IPS-18c (cell line): ENCODE data around the gene RAET1G.
"Not testable (repeated sequence)": the region's sequence is repeated elsewhere in the genome, so short reads cannot be mapped to it uniquely, and the experiment has no call there.

Source experiments
- H3K4me3 ChIP-seq: 2 replicates; pipeline ENCODE4 v1.7.0; 2013; ENCODE audit warnings: low read depth, mild to moderate bottlenecking, low read length, moderate library complexity; ENCODE audit not compliant: insufficient read depth
- H3K9me3 ChIP-seq: one replicate; pipeline ENCODE4 v1.6.1; 2013; ENCODE audit warnings: mild to moderate bottlenecking, low read length, moderate library complexity; ENCODE audit not compliant: control insufficient read depth, insufficient read depth

The RAET1G gene

GRCh38 chr6:149924206-149924932 is 1.4 kb upstream of the RAET1G start:
- Histone ChIP-seq H3K4me3 (no peak overlapping the region), H3K9me3 (no peaks in the 10 kb centered on the region)

- Histone ChIP-seq H3K9me3 (no peaks in the 10 kb centered on the region), H3K4me3 (peak overlapping the region; percentile 73)
Measured at GRCh38 chr6:149923327-149923986, 536 bp upstream of the RAET1G start.

GRCh38 chr6:149922091-149922490 is 830 bp downstream of the RAET1G start:
- peak overlapping the region; percentile 73 for H3K4me3 ChIP-seq
- not testable (repeated sequence) for H3K9me3 ChIP-seq

GRCh38 chr6:149921361-149921760 is 1.6 kb downstream of the RAET1G start:
- Histone ChIP-seq H3K9me3 (no peaks in the 10 kb centered on the region), H3K4me3 (no peak overlapping the region)

- no peaks in the 10 kb centered on the region for H3K9me3 ChIP-seq
- no peak overlapping the region for H3K4me3 ChIP-seq
Measured at GRCh38 chr6:149919834-149920225, 3.1 kb downstream of the RAET1G start.

- H3K9me3 ChIP-seq, H3K4me3 ChIP-seq: not testable (repeated sequence)
Measured at GRCh38 chr6:149919126-149919833, 3.6 kb downstream of the RAET1G start.

GRCh38 chr6:149918151-149918905 is 4.6 kb downstream of the RAET1G start:
- Histone ChIP-seq H3K4me3 (no peak overlapping the region), H3K9me3 (no peaks in the 10 kb centered on the region)

GRCh38 chr6:149917679-149918078 is 5.2 kb downstream of the RAET1G start:
- H3K9me3 ChIP-seq = no peaks in the 10 kb centered on the region
- H3K4me3 ChIP-seq = no peak overlapping the region

- no peak overlapping the region for H3K4me3 ChIP-seq
- no peaks in the 10 kb centered on the region for H3K9me3 ChIP-seq
Measured at GRCh38 chr6:149915970-149916865, 6.7 kb downstream of the RAET1G start.

GRCh38 chr6:149913540-149914240 is 9.2 kb downstream of the RAET1G start:
- Histone ChIP-seq H3K4me3 (no peak overlapping the region), H3K9me3 (peaks cover 2% of the 10 kb centered on the region)

- Histone ChIP-seq H3K9me3 (peaks cover 2% of the 10 kb centered on the region), H3K4me3 (no peak overlapping the region)
Measured at GRCh38 chr6:149913085-149913484, 9.8 kb downstream of the RAET1G start.

- H3K9me3 ChIP-seq, H3K4me3 ChIP-seq: not testable (repeated sequence)
Measured at GRCh38 chr6:149912680-149913079, 10.2 kb downstream of the RAET1G start.

- no peak overlapping the region for H3K4me3 ChIP-seq
- H3K9me3 ChIP-seq = peaks cover 5% of the 10 kb centered on the region
Measured at GRCh38 chr6:149910721-149911151, 12.2 kb downstream of the RAET1G start.

GRCh38 chr6:149909701-149910470 is 13.0 kb downstream of the RAET1G start:
- H3K4me3 ChIP-seq = no peak overlapping the region
- H3K9me3 ChIP-seq = peaks cover 5% of the 10 kb centered on the region

- not testable (repeated sequence) for H3K4me3 ChIP-seq, H3K9me3 ChIP-seq
Measured at GRCh38 chr6:149908480-149908879, 14.4 kb downstream of the RAET1G start.
